Epithelial cell of esophagus (primary cell): ENCODE measurements around the gene KRT85.

Experiments
- DNase-seq: peaks from one replicate; pipeline ENCODE4 v3.0.0; 2010; ENCODE audit warnings: low read depth
- H3K4me3 ChIP-seq: 2 replicates; pipeline ENCODE4 v1.5.1; 2011; ENCODE audit warnings: mild to moderate bottlenecking, low read length, control low read depth
- TF ChIP-seq, protein P1 (sequence below): IDR thresholded peaks from 2 replicates; pipeline ENCODE4 v1.5.1; 2011; ENCODE audit warnings: low read depth, mild to moderate bottlenecking, low read length, control low read depth, inconsistent platforms; ENCODE audit not compliant: insufficient read depth; ENCODE audit errors: missing control alignments

Gene KRT85

DNA sequence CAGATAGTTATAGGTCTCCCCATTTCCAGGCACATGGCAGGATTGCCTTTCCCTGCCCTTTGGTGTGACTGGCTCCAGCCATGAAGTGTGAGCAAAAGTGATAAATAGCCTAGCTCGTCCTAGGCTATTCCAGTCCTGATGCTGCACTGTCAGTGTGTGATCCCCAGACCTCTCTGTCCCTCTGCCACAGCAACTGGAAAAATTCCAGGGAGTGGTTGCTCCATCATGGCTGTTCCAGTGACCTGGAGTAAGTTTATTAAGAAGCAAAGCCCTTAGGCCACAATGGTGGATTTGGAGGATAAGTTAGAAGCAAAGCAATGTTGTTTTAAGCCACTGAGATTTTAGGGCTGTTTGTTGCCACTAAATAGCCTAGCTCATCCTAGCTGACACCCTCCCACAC lies 36.2 kb downstream of the KRT85 start:
- no peak overlapping the region for H3K4me3 ChIP-seq
- TF ChIP-seq, protein P1, sequence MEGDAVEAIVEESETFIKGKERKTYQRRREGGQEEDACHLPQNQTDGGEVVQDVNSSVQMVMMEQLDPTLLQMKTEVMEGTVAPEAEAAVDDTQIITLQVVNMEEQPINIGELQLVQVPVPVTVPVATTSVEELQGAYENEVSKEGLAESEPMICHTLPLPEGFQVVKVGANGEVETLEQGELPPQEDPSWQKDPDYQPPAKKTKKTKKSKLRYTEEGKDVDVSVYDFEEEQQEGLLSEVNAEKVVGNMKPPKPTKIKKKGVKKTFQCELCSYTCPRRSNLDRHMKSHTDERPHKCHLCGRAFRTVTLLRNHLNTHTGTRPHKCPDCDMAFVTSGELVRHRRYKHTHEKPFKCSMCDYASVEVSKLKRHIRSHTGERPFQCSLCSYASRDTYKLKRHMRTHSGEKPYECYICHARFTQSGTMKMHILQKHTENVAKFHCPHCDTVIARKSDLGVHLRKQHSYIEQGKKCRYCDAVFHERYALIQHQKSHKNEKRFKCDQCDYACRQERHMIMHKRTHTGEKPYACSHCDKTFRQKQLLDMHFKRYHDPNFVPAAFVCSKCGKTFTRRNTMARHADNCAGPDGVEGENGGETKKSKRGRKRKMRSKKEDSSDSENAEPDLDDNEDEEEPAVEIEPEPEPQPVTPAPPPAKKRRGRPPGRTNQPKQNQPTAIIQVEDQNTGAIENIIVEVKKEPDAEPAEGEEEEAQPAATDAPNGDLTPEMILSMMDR = no peak
- DNase-seq = no peak

GRCh38 chr12:52327830-52328500 lies 39.3 kb downstream of the KRT85 start:
- no peak for DNase-seq
- H3K4me3 ChIP-seq = no peak overlapping the region
- TF ChIP-seq, protein P1 = no peak

GRCh38 chr12:52327052-52327829 lies 40.0 kb downstream of the KRT85 start:
- DNase-seq = peak; percentile 98
- TF ChIP-seq, protein P1 = peak; percentile 99
- H3K4me3 ChIP-seq = no peak overlapping the region

GRCh38 chr12:52324153-52324444 lies 43.2 kb downstream of the KRT85 start:
- H3K4me3 ChIP-seq = no peak overlapping the region
- TF ChIP-seq, protein P1 = no peak
- DNase-seq = no peak

- no peak for DNase-seq
- TF ChIP-seq, protein P1 = no peak
- no peak overlapping the region for H3K4me3 ChIP-seq
Observed at GRCh38 chr12:52323416-52324152, 43.7 kb downstream of the KRT85 start.

- no peak overlapping the region for H3K4me3 ChIP-seq
- TF ChIP-seq, protein P1 = no peak
- DNase-seq = no peak
Observed at GRCh38 chr12:52323001-52323400, 44.3 kb downstream of the KRT85 start.

DNA sequence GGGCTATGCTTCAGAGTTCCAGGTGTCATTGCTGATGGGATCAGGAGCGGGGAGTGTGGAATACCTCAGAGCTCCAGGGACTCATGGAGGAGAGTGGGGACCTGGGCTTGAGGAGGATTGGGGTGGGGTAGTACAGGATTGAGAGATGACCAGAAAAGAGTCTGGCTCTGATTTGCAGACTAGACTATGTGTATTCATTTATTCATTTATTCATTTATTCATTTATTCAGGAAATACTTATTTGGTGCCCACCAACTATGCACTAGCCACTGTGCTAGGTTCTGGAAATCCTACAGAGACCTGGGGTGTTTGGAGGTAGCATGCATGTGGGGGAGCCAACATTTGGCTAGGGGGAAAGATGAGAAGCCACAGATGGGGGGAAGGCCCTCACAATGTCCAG lies 45.2 kb downstream of the KRT85 start:
- no peak for DNase-seq
- TF ChIP-seq, protein P1 = no peak
- no peak overlapping the region for H3K4me3 ChIP-seq
